Measurements from ENCODE around the gene NTHL1.
A peak's percentile ranks its signal among the peaks of the same experiment; 100 is the strongest.

The NTHL1 gene

GRCh38 chr16:2027024-2028010 lies 20.3 kb downstream of the NTHL1 start (continued):
- TF ChIP-seq, protein P1, sequence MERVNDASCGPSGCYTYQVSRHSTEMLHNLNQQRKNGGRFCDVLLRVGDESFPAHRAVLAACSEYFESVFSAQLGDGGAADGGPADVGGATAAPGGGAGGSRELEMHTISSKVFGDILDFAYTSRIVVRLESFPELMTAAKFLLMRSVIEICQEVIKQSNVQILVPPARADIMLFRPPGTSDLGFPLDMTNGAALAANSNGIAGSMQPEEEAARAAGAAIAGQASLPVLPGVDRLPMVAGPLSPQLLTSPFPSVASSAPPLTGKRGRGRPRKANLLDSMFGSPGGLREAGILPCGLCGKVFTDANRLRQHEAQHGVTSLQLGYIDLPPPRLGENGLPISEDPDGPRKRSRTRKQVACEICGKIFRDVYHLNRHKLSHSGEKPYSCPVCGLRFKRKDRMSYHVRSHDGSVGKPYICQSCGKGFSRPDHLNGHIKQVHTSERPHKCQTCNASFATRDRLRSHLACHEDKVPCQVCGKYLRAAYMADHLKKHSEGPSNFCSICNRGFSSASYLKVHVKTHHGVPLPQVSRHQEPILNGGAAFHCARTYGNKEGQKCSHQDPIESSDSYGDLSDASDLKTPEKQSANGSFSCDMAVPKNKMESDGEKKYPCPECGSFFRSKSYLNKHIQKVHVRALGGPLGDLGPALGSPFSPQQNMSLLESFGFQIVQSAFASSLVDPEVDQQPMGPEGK (tag by site-specific recombination; IDR thresholded peaks at IDR 0.05): peak; percentile 81
- TF ChIP-seq ZIC2 (tag by site-specific recombination; IDR thresholded peaks at IDR 0.05) (peak; percentile 31; the same call in 1 of the 2 replicates), ZBTB26 (tag by site-specific recombination; optimal IDR thresholded peaks at IDR 0.05) (peak; percentile 64), ZNF239 (tag by site-specific recombination; IDR thresholded peaks at IDR 0.05) (no peak), PRDM10 (tag by site-specific recombination; IDR thresholded peaks at IDR 0.05) (no peak), ZNF16 (tag by site-specific recombination; IDR thresholded peaks at IDR 0.05; ENCODE audit: low read depth) (no peak), ZNF24 (tag by site-specific recombination; IDR thresholded peaks at IDR 0.05) (0 out of 2 replicates have a peak, but pooled peaks have one; percentile 26), ZFP3 (tag by site-specific recombination; IDR thresholded peaks at IDR 0.05; ENCODE audit: low read depth) (no peak), YY1 (tag by site-specific recombination; IDR thresholded peaks at IDR 0.05) (peak; percentile 23; the same call in 1 of the 2 replicates), ZNF514 (tag by site-specific recombination; IDR thresholded peaks at IDR 0.05) (no peak), HOXA7 (CRISPR knock-in tag; IDR thresholded peaks at IDR 0.05; ENCODE audit: borderline replicate concordance) (no peak), ZBTB7A (tag by site-specific recombination; IDR thresholded peaks at IDR 0.05; ENCODE audit: low read depth) (0 out of 2 replicates have a peak, but pooled peaks have one; percentile 33), ZNF18 (tag by site-specific recombination; IDR thresholded peaks at IDR 0.05) (peak; percentile 73), ZNF302 (tag by site-specific recombination; IDR thresholded peaks at IDR 0.05; ENCODE audit: low read depth) (no peak), ZNF121 (tag by site-specific recombination; IDR thresholded peaks at IDR 0.05) (0 out of 2 replicates have a peak, but pooled peaks have one; percentile 58), ZNF473 (tag by site-specific recombination; IDR thresholded peaks at IDR 0.05) (no peak)
- TF ChIP-seq, protein P2, sequence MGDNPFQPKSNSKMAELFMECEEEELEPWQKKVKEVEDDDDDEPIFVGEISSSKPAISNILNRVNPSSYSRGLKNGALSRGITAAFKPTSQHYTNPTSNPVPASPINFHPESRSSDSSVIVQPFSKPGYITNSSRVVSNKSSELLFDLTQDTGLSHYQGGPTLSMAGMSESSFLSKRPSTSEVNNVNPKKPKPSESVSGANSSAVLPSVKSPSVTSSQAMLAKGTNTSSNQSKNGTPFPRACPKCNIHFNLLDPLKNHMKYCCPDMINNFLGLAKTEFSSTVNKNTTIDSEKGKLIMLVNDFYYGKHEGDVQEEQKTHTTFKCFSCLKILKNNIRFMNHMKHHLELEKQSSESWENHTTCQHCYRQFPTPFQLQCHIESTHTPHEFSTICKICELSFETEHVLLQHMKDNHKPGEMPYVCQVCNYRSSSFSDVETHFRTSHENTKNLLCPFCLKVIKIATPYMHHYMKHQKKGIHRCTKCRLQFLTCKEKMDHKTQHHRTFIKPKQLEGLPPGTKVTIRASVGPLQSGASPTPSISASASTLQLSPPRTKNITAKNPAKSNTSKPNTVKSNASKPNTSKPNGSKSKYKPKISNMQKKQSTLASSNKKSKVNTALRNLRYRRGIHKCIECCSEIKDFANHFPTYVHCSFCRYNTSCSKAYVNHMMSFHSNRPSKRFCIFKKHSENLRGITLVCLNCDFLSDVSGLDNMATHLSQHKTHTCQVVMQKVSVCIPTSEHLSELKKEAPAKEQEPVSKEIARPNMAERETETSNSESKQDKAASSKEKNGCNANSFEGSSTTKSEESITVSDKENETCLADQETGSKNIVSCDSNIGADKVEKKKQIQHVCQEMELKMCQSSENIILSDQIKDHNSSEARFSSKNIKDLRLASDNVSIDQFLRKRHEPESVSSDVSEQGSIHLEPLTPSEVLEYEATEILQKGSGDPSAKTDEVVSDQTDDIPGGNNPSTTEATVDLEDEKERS (tag by site-specific recombination; IDR thresholded peaks at IDR 0.05): no peak
